Gastrocnemius medialis (tissue), 4 donors: Measurements from ENCODE around the gene PUS3. TPM values are rescaled to one million over a fixed set of nuclear protein-coding genes. Genes with fewer than 3 reads are reported as not detected.

Experiments used
- ATAC-seq, 2 donors: fragments of 150-250 bp; one replicate each; pipeline ENCODE4 v1.9.1; 2016
- DNase-seq, 2 donors: peaks; one replicate each; pipeline ENCODE4 v3.0.0-alpha.2; 2019
- H3K27ac ChIP-seq, 4 donors: fragments of 200-600 bp; sonication (generic); 1 replicate in 1 of 4; 2 replicates in 3 of 4; pipeline ENCODE4 v1.5.1; 2016 to 2018; ENCODE audit warnings: mild to moderate bottlenecking in 2 of 4, moderate library complexity in 1 of 4
- H3K27me3 ChIP-seq, 3 donors: fragments of 200-600 bp; sonication (generic) in 2 of 3; 1 replicate in 1 of 3; 2 replicates in 2 of 3; pipeline versions ENCODE4 v1.5.1 to v1.6.0; 2016 to 2019; ENCODE audit warnings: mild to moderate bottlenecking in 1 of 3, moderate library complexity in 1 of 3
- H3K36me3 ChIP-seq, 2 donors: fragments of 200-600 bp; sonication (generic) in 1 of 2; one replicate each; pipeline ENCODE4 v1.5.1; 2017 to 2018
- H3K4me1 ChIP-seq, 2 donors: fragments of 200-600 bp; sonication (generic) in 1 of 2; one replicate each; pipeline ENCODE4 v1.5.1; 2016 to 2017; ENCODE audit warnings: mild to moderate bottlenecking in 2 of 2
- H3K4me3 ChIP-seq, 4 donors: fragments of 200-600 bp; sonication (generic) in 3 of 4; 1 replicate in 1 of 4; 2 replicates in 3 of 4; pipeline ENCODE4 v1.5.1; 2016 to 2019; ENCODE audit warnings: mild to moderate bottlenecking in 2 of 4
- H3K9me3 ChIP-seq, 3 donors: fragments of 200-600 bp; sonication (generic) in 2 of 3; 1 replicate in 1 of 3; 2 replicates in 2 of 3; pipeline ENCODE4 v1.5.1; 2016 to 2019
- POLR2A ChIP-seq, 2 donors: fragments of 450-650 bp; IDR thresholded peaks; one replicate each; pipeline ENCODE4 v1.6.1; 2017; ENCODE audit warnings: antibody characterized with exemption in 2 of 2, mild to moderate bottlenecking in 2 of 2, moderate library complexity in 2 of 2
- in situ Hi-C, 4 donors: fragments of 200-750 bp; cut with MboI; loops; one replicate each; pipeline versions ENCODE4 v1.15.0 to v1.8.0; 2017; ENCODE audit warnings: low sequenced_read_pairs in 4 of 4
- intact Hi-C: fragments of 100-400 bp; cut with DNase I; formaldehyde crosslinking; loops from one replicate; pipeline ENCODE4 v1.15.1; 2023; ENCODE audit warnings: low total_unique reads
- total RNA-seq, 4 donors: library from RNA; depleted of rRNA; stranded (reverse); fragments of >200 nt; gene quantifications; one replicate each; pipeline versions ENCODE4 v1.1.0 to v1.2.3, GENCODE V29; 2016
- TF ChIP-seq, protein P1 (sequence below), 5 experiments: fragments of 450-650 bp in 3 of 5; fragments of 200-600 bp in 2 of 5; sonication (generic) in 2 of 5; IDR thresholded peaks in 4 of 5; conservative IDR thresholded peaks in 1 of 5; 1 replicate in 4 of 5; 2 replicates in 1 of 5; pipeline ENCODE4 v1.5.1; 2016 to 2019; ENCODE audit warnings: antibody characterized with exemption in 5 of 5, mild to moderate bottlenecking in 3 of 5, moderate library complexity in 3 of 5

PUS3 gene
- total RNA-seq, 4 donors from 2014 or later: 7.0 to 13.5 (median 11.7) TPM

GRCh38 chr11:125946712-125947418 is 43.9 kb upstream of the PUS3 start:
- Histone ChIP-seq H3K27ac (no peak overlapping the region), H3K4me1 (peaks cover 0 to 3% of the 10 kb centered on the region in 2 donors), H3K36me3 (no peaks in the 10 kb centered on the region), H3K9me3 (no peaks in the 10 kb centered on the region), H3K27me3 (no peaks in the 10 kb centered on the region), H3K4me3 (no peak overlapping the region)
- in situ Hi-C loops: no loop called here
- ATAC-seq (no peak), DNase-seq (no peak)
- intact Hi-C loops: no loop called here
- no peak for TF ChIP-seq POLR2A (IDR thresholded peaks at IDR 0.05)

- intact Hi-C loops: no loop called here
- no peak for ATAC-seq
- H3K9me3 ChIP-seq: no peaks in the 10 kb centered on the region
- H3K27ac ChIP-seq: no peak within 1 kb of the TSS
- in situ Hi-C loops: no loop called here
- no peak within 1 kb of the TSS for H3K4me3 ChIP-seq
- no peak for DNase-seq
- H3K27me3 ChIP-seq: no peaks in the 10 kb centered on the region
- no peak for TF ChIP-seq POLR2A (IDR thresholded peaks at IDR 0.05)
- TF ChIP-seq, protein P1, sequence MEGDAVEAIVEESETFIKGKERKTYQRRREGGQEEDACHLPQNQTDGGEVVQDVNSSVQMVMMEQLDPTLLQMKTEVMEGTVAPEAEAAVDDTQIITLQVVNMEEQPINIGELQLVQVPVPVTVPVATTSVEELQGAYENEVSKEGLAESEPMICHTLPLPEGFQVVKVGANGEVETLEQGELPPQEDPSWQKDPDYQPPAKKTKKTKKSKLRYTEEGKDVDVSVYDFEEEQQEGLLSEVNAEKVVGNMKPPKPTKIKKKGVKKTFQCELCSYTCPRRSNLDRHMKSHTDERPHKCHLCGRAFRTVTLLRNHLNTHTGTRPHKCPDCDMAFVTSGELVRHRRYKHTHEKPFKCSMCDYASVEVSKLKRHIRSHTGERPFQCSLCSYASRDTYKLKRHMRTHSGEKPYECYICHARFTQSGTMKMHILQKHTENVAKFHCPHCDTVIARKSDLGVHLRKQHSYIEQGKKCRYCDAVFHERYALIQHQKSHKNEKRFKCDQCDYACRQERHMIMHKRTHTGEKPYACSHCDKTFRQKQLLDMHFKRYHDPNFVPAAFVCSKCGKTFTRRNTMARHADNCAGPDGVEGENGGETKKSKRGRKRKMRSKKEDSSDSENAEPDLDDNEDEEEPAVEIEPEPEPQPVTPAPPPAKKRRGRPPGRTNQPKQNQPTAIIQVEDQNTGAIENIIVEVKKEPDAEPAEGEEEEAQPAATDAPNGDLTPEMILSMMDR (IDR thresholded peaks at IDR 0.05 in 4 of 5, conservative IDR thresholded peaks at IDR 0.05 in 1 of 5): no peak
- H3K36me3 ChIP-seq: no peaks in the 10 kb centered on the region
- peaks cover 0 to 6% of the 10 kb centered on the region in 2 donors for H3K4me1 ChIP-seq
These were observed 43.0 kb upstream of the PUS3 start, which contains the start of gene VSIG10L2 for GRCh38 chr11:125945797-125946520. Gene VSIG10L2, plus strand, starts transcription at chr11:125946044. Its CDS starts 12 bp downstream, at chr11:125946056.

GRCh38 chr11:125945011-125945796 is 42.2 kb upstream of the PUS3 start:
- no peak for DNase-seq
- in situ Hi-C loops (no loop called here), intact Hi-C loops (no loop called here)
- Histone ChIP-seq H3K4me3 (no peak overlapping the region), H3K27me3 (no peaks in the 10 kb centered on the region), H3K36me3 (no peaks in the 10 kb centered on the region), H3K9me3 (no peaks in the 10 kb centered on the region), H3K27ac (no peak overlapping the region), H3K4me1 (peaks cover 0 to 6% of the 10 kb centered on the region in 2 donors)
- TF ChIP-seq, protein P1 (IDR thresholded peaks at IDR 0.05 in 4 of 5, conservative IDR thresholded peaks at IDR 0.05 in 1 of 5): no peak
- no peak for TF ChIP-seq POLR2A (IDR thresholded peaks at IDR 0.05)
- ATAC-seq: no peak

DNA sequence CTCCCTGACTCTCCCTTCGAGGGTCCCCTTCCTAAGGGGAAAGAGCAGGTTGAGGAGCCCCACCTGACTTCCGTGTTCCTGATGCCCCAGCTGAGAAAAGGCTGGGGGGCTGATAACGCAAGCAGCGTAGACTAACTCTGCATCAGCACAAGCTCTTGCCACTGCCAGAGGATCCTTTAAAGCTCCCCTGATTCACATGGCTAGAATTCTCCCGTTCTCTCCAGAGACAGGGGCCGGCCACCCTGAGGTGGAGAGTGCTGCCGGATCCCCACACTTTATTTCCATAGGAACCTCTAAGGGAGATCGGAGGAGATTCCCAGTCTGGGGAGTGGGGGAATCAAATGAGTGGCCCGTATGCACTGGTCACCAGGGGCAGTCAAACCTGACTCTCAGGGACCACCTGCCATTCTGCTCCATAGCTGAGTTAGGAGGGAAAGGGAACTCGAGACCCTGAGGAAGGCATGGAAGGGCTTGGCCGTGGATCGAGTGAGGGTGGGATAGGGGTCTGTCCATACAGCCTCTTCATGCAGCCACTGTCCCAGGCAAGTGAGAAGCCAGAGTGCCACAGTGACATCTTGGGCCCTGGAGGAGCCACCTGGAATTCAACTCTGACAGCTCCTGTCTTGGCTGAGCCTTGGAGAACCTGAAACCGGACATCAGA is 41.5 kb upstream of the PUS3 start:
- TF ChIP-seq POLR2A (IDR thresholded peaks at IDR 0.05): no peak
- TF ChIP-seq, protein P1 (IDR thresholded peaks at IDR 0.05 in 4 of 5, conservative IDR thresholded peaks at IDR 0.05 in 1 of 5): no peak
- Histone ChIP-seq H3K27me3 (no peaks in the 10 kb centered on the region), H3K36me3 (no peaks in the 10 kb centered on the region), H3K27ac (no peak overlapping the region), H3K9me3 (no peaks in the 10 kb centered on the region), H3K4me3 (no peak overlapping the region), H3K4me1 (peaks cover 0 to 6% of the 10 kb centered on the region in 2 donors)
- DNase-seq (no peak), ATAC-seq (no peak)
- in situ Hi-C loops: no loop called here
- intact Hi-C loops: no loop called here
